Measurements from ENCODE around the gene C5. TPM values are rescaled to one million over a fixed set of nuclear protein-coding genes. Genes with fewer than 3 reads are reported as not detected.
A peak's percentile ranks its signal among the peaks of the same experiment; 100 is the strongest.

C5 gene
- total RNA-seq, 2 donors from 2014 or later: 3.5 to 11.1 TPM

DNA sequence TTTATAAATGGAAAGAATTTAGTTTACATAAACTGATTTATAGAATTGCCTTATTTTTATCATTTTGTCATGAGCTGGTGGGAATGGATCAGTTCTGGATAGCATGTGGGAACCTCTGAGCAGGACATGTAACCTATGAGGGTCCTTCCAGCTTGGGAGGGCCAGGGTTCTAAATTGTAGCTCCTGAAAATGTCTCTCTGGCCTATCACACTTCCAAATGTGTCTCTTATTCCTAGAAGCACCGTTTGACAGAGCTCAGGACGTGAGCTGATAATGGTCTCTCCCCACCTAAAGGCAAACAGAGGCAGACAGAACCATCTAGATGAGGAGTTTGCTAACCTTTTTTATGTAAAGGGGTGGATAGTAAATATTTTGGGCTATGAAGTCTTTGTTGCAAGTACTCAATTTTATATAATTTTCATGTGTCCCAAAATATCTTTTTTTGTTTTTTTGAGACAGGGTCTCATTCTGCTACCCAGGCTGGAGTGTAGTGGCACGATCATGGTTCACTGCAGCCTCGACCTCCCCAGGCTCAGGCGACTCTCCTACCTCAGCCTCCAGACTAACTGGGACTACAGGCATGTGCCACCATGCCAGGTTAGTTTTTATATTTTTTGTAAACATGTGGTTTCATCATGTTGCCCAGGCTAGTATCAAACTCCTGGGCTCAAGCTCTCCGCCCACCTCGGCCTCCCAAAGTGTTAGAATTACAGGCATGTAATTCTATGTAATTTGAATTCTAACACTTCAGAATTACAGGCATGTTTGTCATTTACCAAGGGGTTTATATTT, 127.5 kb downstream of the C5 start:
- WGBS: 60% methylated on average over 7 of the region's 7 CpGs

DNA sequence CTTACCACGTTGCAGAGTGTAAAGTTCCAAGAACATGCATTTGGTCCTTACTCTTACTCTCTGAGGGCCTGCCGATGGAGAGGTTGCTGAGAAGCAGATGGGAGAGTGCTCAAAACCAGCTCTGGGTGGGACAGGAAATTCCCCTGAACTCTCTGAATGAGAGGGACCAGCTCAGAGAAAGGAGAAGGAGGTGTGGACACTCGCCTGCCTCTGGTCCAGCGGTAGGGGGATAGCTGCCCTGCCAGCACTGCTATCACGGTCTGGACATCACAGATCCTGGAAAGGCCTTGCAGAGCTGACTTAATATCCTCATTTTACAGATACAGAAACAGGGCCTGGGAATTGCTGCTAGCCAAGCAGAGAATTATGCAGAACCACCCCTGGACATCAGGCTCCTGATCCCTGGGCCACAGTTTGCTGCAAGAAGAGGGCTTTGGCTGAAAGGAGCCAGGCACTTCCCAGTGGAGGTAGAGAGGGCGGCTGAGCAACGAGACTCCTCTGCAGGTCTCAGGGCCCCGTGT, 128.4 kb downstream of the C5 start:
- H3K36me3 ChIP-seq: no peaks in the 10 kb centered on the region
- H3K27ac ChIP-seq: peak overlapping the region in 1 of 2 donors; percentile 41
- 51% methylated on average over 8 of the region's 8 CpGs for WGBS
- H3K9me3 ChIP-seq: no peaks in the 10 kb centered on the region
- H3K27me3 ChIP-seq (replicated peaks; ENCODE audit: insufficient read depth): no peaks in the 10 kb centered on the region
- DNase-seq (ENCODE audit: low spot score): no peak
- H3K4me3 ChIP-seq: no peak overlapping the region
- no peaks in the 10 kb centered on the region for H3K4me1 ChIP-seq (replicated peaks)
- intact Hi-C loops (cut with DNase I): loop anchor here (10.0 kb wide), 2 partner anchors 207 to 363 kb away; partner anchors contain the start of gene MEGF9
- TF ChIP-seq POLR2AphosphoS5 (IDR thresholded peaks at IDR 0.05) (no peak), POLR2A (IDR thresholded peaks at IDR 0.05) (no peak)
- TF ChIP-seq, protein P1, sequence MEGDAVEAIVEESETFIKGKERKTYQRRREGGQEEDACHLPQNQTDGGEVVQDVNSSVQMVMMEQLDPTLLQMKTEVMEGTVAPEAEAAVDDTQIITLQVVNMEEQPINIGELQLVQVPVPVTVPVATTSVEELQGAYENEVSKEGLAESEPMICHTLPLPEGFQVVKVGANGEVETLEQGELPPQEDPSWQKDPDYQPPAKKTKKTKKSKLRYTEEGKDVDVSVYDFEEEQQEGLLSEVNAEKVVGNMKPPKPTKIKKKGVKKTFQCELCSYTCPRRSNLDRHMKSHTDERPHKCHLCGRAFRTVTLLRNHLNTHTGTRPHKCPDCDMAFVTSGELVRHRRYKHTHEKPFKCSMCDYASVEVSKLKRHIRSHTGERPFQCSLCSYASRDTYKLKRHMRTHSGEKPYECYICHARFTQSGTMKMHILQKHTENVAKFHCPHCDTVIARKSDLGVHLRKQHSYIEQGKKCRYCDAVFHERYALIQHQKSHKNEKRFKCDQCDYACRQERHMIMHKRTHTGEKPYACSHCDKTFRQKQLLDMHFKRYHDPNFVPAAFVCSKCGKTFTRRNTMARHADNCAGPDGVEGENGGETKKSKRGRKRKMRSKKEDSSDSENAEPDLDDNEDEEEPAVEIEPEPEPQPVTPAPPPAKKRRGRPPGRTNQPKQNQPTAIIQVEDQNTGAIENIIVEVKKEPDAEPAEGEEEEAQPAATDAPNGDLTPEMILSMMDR (IDR thresholded peaks at IDR 0.05): no peak

More for the DNA sequence above, 127.5 kb downstream of the C5 start:
- peak overlapping the region in 1 of 2 donors; percentile 41 for H3K27ac ChIP-seq
- intact Hi-C loops (cut with DNase I): loop anchor here (10.0 kb wide), 2 partner anchors 208 to 362 kb away; partner anchors contain the start of gene MEGF9
- TF ChIP-seq POLR2AphosphoS5 (IDR thresholded peaks at IDR 0.05): no peak
- no peak for TF ChIP-seq POLR2A (IDR thresholded peaks at IDR 0.05)
- TF ChIP-seq, protein P1 (IDR thresholded peaks at IDR 0.05): no peak
- no peaks in the 10 kb centered on the region for H3K36me3 ChIP-seq
- no peaks in the 10 kb centered on the region for H3K9me3 ChIP-seq
- no peaks in the 10 kb centered on the region for H3K27me3 ChIP-seq (replicated peaks; ENCODE audit: insufficient read depth)
- DNase-seq (ENCODE audit: low spot score): no peak
- no peaks in the 10 kb centered on the region for H3K4me1 ChIP-seq (replicated peaks)
- no peak overlapping the region for H3K4me3 ChIP-seq

DNA sequence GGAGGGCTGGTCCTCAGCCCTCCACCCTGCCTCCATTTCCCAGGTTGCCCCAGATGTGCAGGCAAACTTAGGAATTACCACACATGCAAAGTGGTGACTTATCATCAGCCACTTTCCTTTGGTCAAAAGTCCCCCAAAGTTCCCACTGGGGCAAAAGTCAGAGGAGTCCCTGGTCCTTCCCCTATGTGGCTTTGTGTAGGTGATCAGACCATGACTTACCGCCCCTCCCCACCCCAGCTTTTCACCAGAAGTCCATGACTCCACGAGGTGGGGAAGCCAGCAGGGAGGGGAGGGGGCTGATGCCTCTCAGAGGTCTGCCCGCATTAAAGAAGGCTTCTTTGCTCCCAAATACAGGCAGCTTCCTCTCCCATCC, 129.3 kb downstream of the C5 start:
- Histone ChIP-seq H3K36me3 (no peaks in the 10 kb centered on the region), H3K27ac (no peak overlapping the region), H3K4me3 (no peak overlapping the region), H3K9me3 (no peaks in the 10 kb centered on the region), H3K4me1 (replicated peaks) (no peaks in the 10 kb centered on the region), H3K27me3 (replicated peaks; ENCODE audit: insufficient read depth) (no peaks in the 10 kb centered on the region)
- WGBS: 55% methylated on average over 3 of the region's 3 CpGs
- TF ChIP-seq, protein P1 (IDR thresholded peaks at IDR 0.05): no peak
- no peak for TF ChIP-seq POLR2AphosphoS5 (IDR thresholded peaks at IDR 0.05)
- TF ChIP-seq POLR2A (IDR thresholded peaks at IDR 0.05): no peak
- intact Hi-C loops (cut with DNase I): loop anchor here (10.0 kb wide), 2 partner anchors 206 to 364 kb away; partner anchors contain the start of gene MEGF9
- DNase-seq (ENCODE audit: low spot score): no peak

DNA sequence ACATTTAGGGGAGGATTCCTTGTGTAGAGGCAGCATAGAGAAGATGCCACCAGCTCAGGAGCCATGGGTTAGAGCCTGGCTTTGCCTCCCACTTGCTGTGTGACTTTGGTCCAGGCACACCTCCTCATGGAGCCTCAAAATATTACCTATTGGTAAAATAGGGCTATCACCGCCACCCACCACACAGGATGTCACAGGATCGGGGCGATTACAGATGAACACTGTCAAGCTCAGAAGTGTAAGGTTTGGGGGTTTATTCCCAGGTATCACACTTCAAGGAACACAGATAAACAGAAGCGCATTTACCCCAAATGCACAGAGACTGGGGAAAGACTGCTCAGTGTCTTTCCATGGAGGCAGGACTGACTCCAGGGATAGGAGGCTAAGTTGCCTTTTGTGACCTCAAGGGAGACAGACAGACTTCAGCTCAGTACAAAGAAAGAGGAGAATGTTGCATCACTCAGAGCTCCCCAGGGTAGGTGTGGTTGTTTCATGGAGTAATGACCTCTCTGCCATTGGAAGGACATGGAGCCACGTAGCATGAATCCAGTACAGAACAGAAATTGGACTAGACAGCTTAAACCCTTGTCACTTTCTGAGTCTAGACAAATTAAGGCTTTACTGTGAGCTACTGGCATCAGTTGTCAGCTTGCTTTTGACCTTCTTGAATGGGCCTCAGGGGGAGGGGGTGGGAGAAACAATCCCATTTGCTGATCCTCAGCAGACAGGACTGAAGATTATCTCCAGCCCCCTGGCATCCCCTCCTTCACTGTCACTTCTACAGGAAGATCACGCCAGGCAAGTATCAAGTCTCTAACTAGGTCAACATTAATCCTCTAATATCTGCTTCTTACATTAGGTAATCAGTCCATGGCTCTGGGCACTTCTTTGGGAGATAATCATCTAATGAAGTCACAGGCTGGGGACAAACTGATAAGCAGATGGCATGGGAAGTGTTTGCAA, 130.0 kb downstream of the C5 start:
- no peaks in the 10 kb centered on the region for H3K4me1 ChIP-seq (replicated peaks)

More for the DNA sequence above, 130.0 kb downstream of the C5 start:
- intact Hi-C loops (cut with DNase I): loop anchor here (10.0 kb wide), 2 partner anchors 205 to 365 kb away; partner anchors contain the start of gene MEGF9
- H3K36me3 ChIP-seq: no peaks in the 10 kb centered on the region
- no peaks in the 10 kb centered on the region for H3K27me3 ChIP-seq (replicated peaks; ENCODE audit: insufficient read depth)
- no peak for TF ChIP-seq POLR2A (IDR thresholded peaks at IDR 0.05)
- TF ChIP-seq POLR2AphosphoS5 (IDR thresholded peaks at IDR 0.05): no peak
- TF ChIP-seq, protein P1 (IDR thresholded peaks at IDR 0.05): no peak
- H3K9me3 ChIP-seq: no peaks in the 10 kb centered on the region
- DNase-seq (ENCODE audit: low spot score): no peak
- 82% methylated on average over 6 of the region's 6 CpGs for WGBS
- peak overlapping the region; percentile 49 to 57 for H3K27ac ChIP-seq
- H3K4me3 ChIP-seq: no peak overlapping the region
